Measurements from ENCODE around the gene RTP3.

Gene RTP3

DNA sequence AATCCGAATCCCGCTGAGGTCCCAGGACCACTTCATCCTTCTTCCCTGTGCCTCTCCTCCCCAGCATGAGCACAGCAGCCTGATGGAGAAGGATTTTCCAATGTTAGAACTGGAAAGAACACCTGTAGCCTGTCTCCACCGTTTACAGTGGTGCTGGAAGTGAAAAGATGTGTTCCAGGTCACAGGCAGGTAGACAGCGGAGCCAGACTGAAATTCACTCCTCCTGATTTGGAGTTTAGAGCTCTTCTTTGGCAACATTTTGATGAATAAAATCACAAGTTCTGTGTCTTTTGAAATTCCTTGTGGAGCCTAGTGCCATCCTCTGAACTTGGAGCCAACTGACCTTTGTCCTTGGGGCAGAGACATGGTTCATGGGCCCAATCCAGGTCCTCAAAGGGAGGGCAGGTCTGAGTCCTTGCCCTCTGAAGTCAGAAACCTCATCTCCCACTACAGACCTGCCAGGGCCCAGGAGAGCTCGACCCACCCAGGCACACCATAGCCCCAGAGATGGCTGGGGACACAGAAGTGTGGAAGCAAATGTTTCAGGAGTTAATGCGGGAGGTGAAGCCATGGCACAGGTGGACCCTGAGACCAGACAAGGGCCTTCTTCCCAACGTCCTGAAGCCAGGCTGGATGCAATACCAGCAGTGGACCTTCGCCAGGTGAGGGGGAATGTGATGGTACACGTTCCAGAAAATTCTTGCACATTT, at the start of gene RTP3:
TSS of gene RTP3 (plus strand) at position 421 of the 710 bp plus-strand sequence. CDS start at position 508, 87 bp downstream.
- H3K4me3 ChIP-seq (ENCODE audit: low read depth, low read length) = no peak within 1 kb of the TSS

DNA sequence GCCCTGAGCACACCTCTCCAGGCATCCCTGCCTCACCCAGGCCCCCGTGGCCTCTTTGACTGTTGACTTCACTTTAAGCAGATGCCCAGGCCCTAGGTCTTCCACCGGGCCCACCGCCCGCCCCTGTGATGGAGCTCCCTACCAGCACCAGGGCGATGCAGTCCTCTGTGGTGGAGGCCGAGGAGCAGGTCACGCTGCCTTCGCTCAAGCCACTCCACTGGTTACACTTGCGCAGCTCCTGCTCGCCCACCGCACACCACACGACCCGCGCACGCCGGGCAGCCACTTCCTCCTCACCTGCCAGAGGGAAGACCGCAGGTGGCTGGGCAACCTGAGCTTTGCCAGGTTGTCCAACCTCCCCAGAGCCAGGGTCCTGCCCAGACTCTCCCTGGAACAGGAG, 49.1 kb upstream of the RTP3 start:
- no peak overlapping the region for H3K4me3 ChIP-seq (ENCODE audit: low read depth, low read length)

DNA sequence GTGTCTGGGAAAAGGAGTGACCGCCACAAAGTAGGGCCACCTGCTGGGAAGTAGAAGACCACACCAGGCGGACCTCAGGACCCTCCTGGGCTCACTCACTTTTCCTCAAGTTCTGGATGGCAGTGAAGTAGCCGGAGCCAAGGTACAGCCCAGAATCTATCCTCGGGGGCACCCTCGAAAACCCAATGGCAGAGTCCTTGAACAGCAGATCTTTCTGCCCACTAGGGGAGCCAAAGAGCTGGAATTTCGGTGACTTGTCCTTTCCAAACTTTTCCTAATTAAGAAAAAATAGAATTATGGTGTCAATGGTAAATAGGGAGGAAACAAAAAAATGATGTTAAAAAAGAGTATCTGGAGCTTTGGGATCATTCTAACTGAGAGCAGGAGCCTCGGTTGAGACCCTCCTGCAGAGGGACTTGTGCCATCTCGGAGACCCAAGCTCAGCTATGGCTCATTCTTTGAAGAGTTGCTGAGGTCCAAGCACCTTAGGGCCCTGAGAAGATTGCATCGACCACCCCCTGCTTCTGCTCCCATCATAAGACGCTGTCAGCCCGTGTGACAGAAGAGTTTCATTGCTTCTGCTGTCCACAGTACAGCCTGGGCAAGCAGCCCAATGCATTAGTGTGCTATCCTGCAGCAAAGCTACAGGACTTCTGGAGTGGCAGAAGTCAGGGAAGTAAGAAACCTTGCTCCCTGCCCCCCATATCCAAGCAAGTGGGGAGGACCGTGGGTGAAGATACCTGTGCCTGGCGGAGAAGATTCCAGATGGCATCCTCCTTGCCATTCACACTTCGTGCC, 47.8 kb upstream of the RTP3 start:
- H3K4me3 ChIP-seq (ENCODE audit: low read depth, low read length) = no peak overlapping the region

DNA sequence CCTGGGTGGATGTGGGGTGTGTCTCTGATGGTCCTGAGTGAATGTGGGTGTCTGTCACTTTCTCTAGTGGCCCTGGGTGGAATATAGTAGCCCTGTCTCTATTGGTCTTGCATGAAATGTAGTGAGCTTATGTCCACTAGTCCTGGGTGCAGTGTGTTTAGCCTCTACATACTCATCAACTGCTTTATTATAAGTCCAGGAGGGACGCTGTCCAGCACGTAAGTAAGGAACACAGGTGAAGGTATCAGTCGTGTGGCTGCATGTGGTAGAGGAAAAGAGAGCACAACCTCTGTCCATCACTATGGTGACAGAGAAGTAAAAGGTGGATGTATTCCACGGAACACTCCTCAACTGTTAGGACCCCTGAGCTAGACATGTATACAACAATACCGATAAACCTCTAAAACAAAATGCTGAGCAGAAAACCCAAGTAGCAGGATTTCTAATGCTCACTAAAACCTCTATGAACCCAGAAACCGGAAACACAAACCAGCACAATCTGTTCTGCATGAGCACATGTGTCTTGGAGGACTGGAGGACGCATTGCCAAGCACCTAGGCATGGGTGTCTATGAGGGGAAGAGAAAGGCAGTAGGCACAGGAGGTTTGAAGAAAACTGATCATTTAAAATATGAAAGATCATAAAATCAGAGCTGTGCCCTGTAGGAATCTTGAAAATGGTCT, 44.1 kb upstream of the RTP3 start:
- H3K4me3 ChIP-seq (ENCODE audit: low read depth, low read length) = no peak overlapping the region

DNA sequence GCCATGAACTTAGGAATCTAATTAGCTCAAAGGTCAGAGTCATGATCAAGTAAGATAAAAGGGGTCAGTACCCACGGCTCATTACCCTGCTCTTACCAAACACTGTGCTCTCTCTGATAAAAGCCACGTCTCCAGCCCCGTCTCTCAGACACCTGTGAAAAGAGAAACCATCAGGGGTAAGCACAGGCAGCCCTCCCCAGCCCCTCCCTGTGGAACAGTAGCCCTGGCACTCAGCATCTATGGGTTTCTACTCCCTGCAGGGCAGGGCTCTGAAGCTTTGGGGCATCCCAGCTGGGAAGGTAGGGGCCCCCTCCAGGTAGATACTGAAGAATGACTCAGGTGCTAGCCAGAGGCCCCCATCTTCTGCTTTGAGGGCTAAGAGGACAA, 43.6 kb upstream of the RTP3 start:
- H3K4me3 ChIP-seq (ENCODE audit: low read depth, low read length) = no peak overlapping the region

DNA sequence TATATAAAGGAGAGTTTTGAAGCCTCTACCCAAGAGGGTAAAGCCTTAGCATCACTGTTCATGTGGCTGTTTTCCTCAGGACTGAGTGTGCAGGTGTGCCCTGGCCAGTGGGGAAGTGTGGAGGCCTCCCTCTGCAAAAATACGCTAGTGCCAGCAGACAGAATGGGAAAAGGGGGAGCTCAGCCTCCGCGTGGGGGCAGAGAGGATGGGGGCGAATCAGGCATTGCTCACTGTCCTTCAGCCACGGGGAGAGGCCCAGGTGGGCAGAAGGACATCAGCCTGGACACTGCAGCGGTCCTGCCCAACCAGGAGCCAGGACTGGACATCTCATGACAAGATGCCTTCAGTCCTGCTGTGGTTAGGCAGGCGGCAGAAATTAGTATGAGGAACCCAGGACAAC, 43.2 kb upstream of the RTP3 start:
- no peak overlapping the region for H3K4me3 ChIP-seq (ENCODE audit: low read depth, low read length)

DNA sequence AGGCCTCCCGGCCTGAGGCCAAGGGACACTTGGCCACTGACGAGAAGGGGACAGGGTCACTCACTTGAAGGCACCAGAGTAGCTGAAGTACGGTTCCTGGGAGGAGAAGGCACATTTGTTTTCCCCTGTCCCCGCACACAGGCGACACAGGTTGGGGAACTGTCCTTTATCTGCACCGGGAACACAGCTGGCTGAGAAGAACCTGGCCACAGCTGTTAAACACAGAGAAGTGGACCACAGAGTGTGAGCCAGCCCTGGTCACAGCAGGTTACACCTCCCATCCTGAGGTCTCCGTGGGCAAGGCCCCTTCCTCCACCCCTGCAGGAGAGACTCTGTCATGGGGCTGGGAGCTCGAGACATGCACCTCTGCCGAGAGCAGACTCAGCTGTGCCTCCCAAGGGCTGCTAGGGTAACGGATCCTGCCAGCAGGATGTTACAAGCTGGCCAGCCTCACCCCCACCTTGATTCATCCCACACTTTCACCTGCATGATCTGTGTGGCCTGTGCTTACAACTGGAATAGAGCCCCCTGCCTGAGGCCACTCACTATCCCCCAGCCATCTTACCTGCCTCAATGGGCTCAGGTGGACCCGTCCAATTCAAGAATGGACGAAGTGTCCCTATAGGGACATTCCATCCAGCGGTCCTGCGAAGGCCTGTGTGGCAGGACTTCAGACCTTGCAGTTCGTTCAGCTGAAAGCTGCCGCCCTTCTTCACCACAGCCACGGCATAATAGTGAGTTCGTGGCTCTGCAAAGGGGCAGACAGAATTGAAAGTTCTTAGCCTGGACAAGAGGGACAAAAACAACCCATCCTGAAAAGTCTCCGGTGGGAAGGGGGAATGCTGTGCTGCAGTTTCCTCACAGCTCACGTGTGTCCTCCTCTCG, 42.3 kb upstream of the RTP3 start:
- H3K4me3 ChIP-seq (ENCODE audit: low read depth, low read length) = no peak overlapping the region

DNA sequence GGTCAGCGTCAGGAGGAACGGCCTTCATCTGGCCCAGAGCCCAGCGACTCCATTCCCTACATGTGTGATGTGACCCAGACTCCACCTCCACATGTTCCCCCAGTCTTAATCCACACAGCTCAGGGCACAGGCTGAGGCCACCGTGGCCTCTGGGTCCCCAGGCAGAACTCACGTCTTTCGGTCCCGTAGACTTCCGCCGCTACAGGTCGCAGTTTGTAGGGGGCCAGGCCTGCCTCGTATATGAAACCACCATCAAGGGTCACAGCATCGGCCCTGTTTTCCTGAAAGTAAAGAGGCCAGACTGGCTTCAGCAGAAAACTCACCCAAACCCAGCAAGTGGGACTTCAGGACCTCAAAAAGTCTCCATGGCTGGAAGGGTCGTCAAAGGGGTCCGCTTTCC, 41.7 kb upstream of the RTP3 start:
- no peak overlapping the region for H3K4me3 ChIP-seq (ENCODE audit: low read depth, low read length)

DNA sequence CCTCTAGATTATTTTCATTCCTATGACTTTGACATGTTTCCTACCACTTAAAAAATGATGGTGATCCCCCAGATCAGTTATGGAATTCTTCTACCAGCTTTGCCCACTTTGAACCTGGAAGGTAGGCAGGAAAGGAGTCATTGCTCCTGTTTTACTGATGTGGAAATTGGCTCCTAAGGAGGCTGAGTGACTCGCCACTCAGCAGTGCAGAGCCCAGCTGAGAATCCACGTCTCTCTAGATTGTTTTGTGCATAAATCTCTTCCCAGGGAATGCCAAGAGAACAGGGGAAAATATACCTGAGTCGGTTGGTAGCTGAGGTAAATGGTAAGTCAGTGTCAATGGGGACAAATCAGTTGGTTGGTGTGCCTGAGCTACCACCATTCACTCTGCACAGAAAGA, 37.7 kb upstream of the RTP3 start:
- no peak overlapping the region for H3K4me3 ChIP-seq (ENCODE audit: low read depth, low read length)

DNA sequence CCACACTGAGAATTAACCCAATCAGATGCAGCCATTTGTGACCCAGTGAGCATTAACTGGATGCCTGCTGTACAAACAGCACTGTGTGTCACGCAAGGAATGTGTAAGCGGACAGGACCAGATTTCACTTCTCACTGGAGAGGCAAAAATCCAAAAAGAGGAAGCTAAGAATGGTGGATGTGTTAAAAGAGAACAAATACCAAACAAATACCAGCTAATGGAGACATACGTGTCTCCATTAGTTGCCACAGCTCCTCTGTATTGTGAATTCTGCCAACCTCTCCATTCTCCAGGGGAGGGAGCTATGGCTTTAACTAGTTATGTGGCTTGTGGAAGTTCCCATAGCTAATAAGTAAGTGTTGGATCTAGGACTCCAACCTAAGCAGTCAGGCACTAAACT, 35.7 kb upstream of the RTP3 start:
- no peak overlapping the region for H3K4me3 ChIP-seq (ENCODE audit: low read depth, low read length)

DNA sequence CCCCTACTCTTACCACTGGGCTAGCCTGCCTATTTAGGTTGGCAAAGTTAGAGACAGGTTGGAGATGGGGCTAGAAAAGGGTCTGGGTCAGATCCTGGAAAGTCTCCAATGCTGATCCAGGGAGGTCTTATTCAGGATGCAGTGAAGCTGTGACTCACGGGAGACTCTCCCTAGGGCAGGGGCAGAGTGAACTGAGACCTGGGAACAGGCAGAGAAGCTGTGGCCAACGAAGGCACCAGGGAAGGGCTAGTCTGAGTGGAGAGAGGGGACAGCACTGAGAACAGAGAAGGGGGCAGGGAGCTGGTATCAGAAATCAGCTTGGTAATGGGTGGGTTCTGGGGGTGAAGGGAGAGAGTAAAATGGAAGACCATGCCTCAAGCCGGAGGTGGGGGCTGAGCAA, 35.3 kb upstream of the RTP3 start:
- H3K4me3 ChIP-seq (ENCODE audit: low read depth, low read length) = no peak overlapping the region

DNA sequence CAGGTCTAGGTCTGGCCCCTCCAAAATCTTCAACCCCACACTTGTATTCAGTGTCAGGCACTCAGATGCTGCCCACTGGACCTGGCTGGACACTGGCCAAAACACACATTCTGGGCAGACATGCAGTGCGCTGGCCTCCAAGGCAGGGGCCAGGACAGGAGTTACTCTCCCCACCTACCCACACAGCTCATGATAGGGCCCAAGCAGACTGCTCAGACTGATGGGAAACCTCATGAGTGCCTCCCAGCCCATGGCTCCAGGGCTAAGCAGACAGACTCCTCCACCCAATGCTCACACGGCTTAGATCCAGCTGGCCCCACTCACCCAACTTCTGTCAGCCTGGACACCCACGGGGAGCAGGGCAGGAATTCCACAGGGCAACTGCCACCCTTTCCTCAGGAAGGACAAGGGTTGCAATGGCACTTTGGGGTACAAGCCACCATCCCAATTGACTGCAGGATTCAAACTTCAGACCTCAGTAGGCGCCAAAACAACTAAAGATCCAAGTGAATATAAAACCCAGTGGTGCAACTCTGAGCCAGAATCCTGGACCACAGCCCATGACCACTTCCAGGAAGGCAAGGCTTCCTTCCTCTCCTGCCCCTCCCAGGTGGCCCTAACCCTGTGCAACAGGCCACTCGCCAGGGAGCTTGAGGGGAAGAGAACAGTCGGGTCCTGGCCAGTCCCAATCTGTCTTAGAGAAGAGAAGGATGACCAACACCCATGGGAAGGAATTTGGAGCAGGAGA, 34.5 kb upstream of the RTP3 start:
- H3K4me3 ChIP-seq (ENCODE audit: low read depth, low read length) = no peak overlapping the region

DNA sequence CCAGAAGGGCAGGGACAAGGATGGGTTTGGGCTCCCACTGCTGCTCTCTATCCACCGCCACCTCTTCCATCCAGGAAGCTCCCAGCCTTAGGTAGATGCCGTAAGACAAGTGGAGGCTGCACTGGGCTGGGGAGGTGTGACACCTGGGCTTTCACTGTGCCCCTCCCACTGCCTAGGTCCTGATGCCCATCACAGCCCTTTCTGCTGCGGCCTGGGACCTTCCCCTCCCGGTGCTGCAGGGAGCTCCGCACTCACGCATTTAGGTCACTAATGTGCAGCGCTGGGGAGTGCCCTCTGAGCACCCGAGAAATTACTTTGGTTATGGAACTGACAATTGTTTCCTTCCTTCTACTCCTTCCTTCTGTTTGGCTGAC, 33.9 kb upstream of the RTP3 start:
- H3K4me3 ChIP-seq (ENCODE audit: low read depth, low read length) = no peak overlapping the region

DNA sequence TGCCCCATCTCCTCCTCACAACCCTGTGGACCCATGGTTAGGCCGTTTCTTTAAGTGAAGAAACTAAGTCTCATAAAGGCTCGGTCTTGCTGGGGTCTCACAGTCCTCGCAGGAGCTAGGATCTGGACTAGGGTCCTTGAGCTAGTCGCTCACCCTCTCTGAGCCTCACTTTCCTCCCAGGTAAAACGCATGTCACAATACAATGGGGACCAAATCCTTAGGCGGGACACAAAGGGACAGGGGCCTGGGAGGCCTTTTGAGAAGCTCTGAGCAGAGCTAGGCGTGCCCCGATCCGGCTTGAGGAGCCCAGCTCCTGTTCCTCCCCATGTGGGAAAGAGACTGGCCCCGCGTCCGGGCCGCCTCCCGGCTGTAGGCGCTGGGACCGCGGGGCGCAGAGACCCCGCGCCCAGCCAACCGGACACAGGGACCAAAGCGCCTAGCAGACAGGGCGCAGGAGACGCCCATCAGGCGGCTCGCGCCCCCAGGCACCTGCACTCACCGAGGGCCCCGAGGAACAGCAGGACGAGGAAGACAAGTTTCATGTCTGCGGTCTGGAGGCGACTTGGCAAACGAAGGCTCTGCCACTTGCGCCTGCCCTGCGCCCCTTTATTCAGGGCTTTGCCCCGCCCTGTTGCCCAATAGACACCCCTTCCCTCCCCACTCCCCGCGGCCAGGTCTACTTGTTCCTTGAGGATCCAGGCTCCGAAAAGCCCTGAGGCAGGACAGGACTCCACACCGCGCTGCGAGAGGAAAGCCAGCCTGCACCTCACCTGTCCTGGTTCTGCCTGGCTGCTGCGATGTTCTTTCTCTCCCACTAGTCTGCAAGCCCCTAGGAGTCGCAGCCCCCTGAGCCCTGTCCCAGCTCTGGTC, 33.2 kb upstream of the RTP3 start, which contains the start of gene LTF:
TSS of gene LTF (minus strand) at position 580 of the 870 bp plus-strand sequence. CDS start at position 542, 38 bp downstream.
- H3K4me3 ChIP-seq (ENCODE audit: low read depth, low read length) = no peak within 1 kb of the TSS

DNA sequence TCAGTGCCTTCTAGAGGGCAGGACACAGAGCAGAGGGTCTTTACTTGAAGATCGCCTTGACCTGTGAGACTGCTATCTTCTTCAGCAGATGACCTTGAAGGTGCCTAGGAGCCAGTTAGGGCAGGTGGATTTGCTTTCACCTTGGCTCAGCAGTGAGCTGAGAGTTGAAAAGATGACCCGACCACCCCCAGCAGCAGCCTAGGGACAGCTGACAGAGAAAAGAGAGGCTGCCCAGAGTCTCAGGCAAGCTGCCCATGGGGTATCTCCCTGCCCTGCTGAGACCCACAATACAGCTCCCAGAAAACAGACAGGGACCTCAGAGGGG, 32.6 kb upstream of the RTP3 start:
- no peak overlapping the region for H3K4me3 ChIP-seq (ENCODE audit: low read depth, low read length)

DNA sequence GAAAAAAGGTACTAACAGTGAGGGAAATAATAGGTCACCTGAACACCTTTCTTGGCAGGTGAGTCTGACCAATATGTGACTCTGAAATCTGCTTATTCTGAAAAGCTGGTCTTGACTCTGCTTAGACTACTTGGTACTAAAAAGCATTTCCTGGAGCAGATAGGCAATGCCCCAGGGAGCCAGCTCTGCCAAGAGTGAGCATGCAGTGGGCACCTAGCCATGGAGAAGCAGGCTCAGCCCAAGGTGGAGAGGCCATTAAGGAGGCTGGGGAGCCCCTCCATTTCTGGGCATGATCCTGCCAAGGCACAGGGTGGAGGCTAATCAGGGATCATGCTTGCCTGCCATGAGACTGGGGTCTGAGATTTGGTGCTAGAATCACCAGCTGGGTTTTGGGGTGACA, 31.5 kb upstream of the RTP3 start:
- no peak overlapping the region for H3K4me3 ChIP-seq (ENCODE audit: low read depth, low read length)

DNA sequence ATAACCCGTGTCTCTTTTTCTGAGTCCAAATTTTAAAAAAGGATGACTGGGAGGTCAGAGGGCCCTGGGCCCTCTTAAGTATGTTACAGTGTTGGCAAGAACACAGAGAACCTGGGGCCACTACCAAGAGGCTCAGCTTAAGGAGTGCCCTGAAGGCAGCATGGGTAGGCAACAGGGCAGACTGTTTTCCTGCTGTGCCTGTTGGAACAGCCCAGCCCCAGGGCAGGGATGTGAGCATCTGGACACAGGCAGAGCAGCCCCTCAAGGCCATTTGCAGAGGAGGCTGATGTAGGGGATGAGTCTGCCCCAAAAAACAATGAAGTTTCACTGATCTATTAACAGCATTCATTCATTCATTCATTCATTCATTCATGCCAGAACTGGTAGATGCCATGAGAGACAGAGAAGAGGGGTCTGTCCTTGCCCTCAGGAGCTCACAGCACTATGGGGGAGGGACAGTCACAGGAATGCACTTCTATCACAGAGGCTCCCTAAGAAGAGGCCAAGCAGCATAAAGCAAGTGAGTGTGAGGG, 30.8 kb upstream of the RTP3 start:
- H3K4me3 ChIP-seq (ENCODE audit: low read depth, low read length) = no peak overlapping the region

DNA sequence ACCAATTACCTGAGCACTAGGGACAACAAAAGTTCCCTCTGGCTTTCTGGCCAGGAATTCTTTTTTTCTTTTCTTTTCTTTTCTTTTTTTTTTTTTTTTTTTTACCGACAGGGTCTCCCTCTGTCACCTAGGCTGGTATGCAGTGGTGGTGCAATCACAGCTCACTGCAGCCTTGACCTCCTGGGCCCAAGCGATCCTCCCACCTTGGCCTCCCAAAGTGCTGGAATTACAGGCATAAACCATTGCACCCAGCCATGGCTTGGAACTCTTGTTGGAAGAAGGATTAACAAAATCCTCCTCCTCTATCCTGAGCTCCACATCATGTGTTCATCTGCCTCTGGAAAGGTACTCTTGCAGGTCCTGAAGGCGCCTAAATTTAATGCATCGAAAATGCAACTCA, 30.2 kb upstream of the RTP3 start:
- H3K4me3 ChIP-seq (ENCODE audit: low read depth, low read length) = no peak overlapping the region
